HepG2 (cell line): ENCODE measurements around the gene TBR1. TPM values are rescaled to one million over a fixed set of nuclear protein-coding genes. Genes with fewer than 3 reads are reported as not detected.

Source experiments
- BORCS8-MEF2B ChIP-seq: sonication (generic); formaldehyde crosslinking; IDR thresholded peaks from 2 replicates; pipeline ENCODE4 v1.8.0; 2022; ENCODE audit warnings: mild to moderate bottlenecking, missing genetic modification reagents
- FOXA3 ChIP-seq: IDR thresholded peaks from 2 replicates; pipeline ENCODE4 v1.6.1; 2016; ENCODE audit warnings: missing genetic modification reagents, missing compliant biosample characterization
- FOXP1 ChIP-seq, 2 experiments: fragments of 450-650 bp in 1 of 2; IDR thresholded peaks; 2 replicates each; pipeline ENCODE4 v1.6.1; 2017 to 2018; ENCODE audit warnings: antibody characterized with exemption in 1 of 2
- GPN1 ChIP-seq: sonication (generic); formaldehyde crosslinking; IDR thresholded peaks from 2 replicates; pipeline ENCODE4 v1.5.1; 2020; ENCODE audit warnings: missing genetic modification reagents, borderline replicate concordance
- KMT2A ChIP-seq: sonication (generic); formaldehyde crosslinking; IDR thresholded peaks from 2 replicates; pipeline ENCODE4 v1.4.0; 2020; ENCODE audit warnings: missing genetic modification reagents
- ONECUT2 ChIP-seq: sonication (generic); formaldehyde crosslinking; IDR thresholded peaks from 2 replicates; pipeline ENCODE4 v1.4.0; 2020; ENCODE audit warnings: missing genetic modification reagents
- SALL1 ChIP-seq: sonication (generic); formaldehyde crosslinking; IDR thresholded peaks from 2 replicates; pipeline ENCODE4 v1.8.0; 2022; ENCODE audit warnings: mild to moderate bottlenecking, missing genetic modification reagents
- SOX6 ChIP-seq, 2 experiments: fragments of 450-650 bp in 1 of 2; sonication (generic) in 1 of 2; formaldehyde crosslinking in 1 of 2; IDR thresholded peaks; 2 replicates each; pipeline versions ENCODE4 v1.4.0 to v1.6.1; 2017 to 2020; ENCODE audit warnings: antibody characterized with exemption in 1 of 2, mild to moderate bottlenecking in 1 of 2, missing genetic modification reagents in 1 of 2
- YEATS4 ChIP-seq: sonication (generic); formaldehyde crosslinking; IDR thresholded peaks from 2 replicates; pipeline ENCODE4 v1.4.0; 2020; ENCODE audit warnings: missing genetic modification reagents, borderline replicate concordance
- ZFP1 ChIP-seq: IDR thresholded peaks from 2 replicates; pipeline ENCODE4 v1.6.1; 2016
- ZNF318 ChIP-seq: sonication (generic); formaldehyde crosslinking; IDR thresholded peaks from 2 replicates; pipeline ENCODE4 v1.4.0; 2020; ENCODE audit warnings: mild to moderate bottlenecking, missing genetic modification reagents
- ZNF407 ChIP-seq: sonication (generic); formaldehyde crosslinking; IDR thresholded peaks from one replicate; pipeline ENCODE4 v1.5.1; 2020; ENCODE audit warnings: mild to moderate bottlenecking, missing genetic modification reagents; ENCODE audit errors: not compliant biosample characterization
- polyA plus RNA-seq, 8 experiments: library from polyadenylated mRNA; depleted of rRNA in 3 of 8; stranded (reverse) in 7 of 8; unstranded in 1 of 8; fragments of >200 nt; fragmentation: Illumina TruSeq in 4 of 8; extraction: Trizol in 4 of 8; gene quantifications; 2 replicates each; pipeline versions ENCODE4 v1.2.1 to v1.2.3, GENCODE V29; 2011 to 2016; ENCODE audit warnings: low read depth in 4 of 8, missing spikeins in 1 of 8, mixed read lengths in 1 of 8; ENCODE audit not compliant: insufficient read depth in 1 of 8
- total RNA-seq, 5 experiments: library from RNA; depleted of rRNA; stranded (reverse); fragments of >200 nt; fragmentation: Illumina TruSeq; extraction: Trizol; gene quantifications; 2 replicates each; pipeline ENCODE4 v1.2.3, GENCODE V29; 2016; ENCODE audit warnings: low read depth in 1 of 5

TBR1 gene
- total and polyA plus RNA-seq, 2 of the 13 experiments (the other 11 are each of a cell fraction or from before 2014, with no cell fraction given), result not detected

GRCh38 chr2:161418715-161419637, 2.9 kb downstream of the TBR1 start (continued):
- TF ChIP-seq ZNF318 (CRISPR knock-in tag) (no peak), ZFP1 (CRISPR knock-in tag) (no peak), FOXP1 (IDR thresholded peaks at IDR 0.05) (no peak), FOXP1 (CRISPR knock-in tag; IDR thresholded peaks at IDR 0.05) (no peak), FOXA3 (CRISPR knock-in tag) (no peak), BORCS8-MEF2B (CRISPR knock-in tag) (no peak), ZNF407 (CRISPR knock-in tag) (peak; percentile 49), SALL1 (CRISPR knock-in tag) (peak; percentile 46; the same call in 1 of the 2 replicates), KMT2A (no peak), GPN1 (CRISPR knock-in tag) (no peak), ONECUT2 (CRISPR knock-in tag) (no peak), SOX6 (IDR thresholded peaks at IDR 0.05) (no peak), SOX6 (CRISPR knock-in tag; IDR thresholded peaks at IDR 0.05) (0 out of 2 replicates have a peak, but pooled peaks have one; percentile 24), YEATS4 (CRISPR knock-in tag) (no peak)
